ENCODE data around the gene ZNF700. TPM values are rescaled to one million over a fixed set of nuclear protein-coding genes. Genes with fewer than 3 reads are reported as not detected.
"Not testable (repeated sequence)": the region's sequence is repeated elsewhere in the genome, so short reads cannot be mapped to it uniquely, and the experiment has no call there.

Gene ZNF700
- total RNA-seq, 4 donors from 2014 or later = 9.7 to 21.2 (median 17.7) TPM

- H3K27me3 ChIP-seq = no peaks in the 10 kb centered on the region
- H3K4me3 ChIP-seq = peak overlapping the region; percentile 62 to 82
- DNase-seq = no peak
- H3K4me1 ChIP-seq = no peaks in the 10 kb centered on the region
- no peaks in the 10 kb centered on the region for H3K9me3 ChIP-seq
- H3K36me3 ChIP-seq = no peaks in the 10 kb centered on the region
- intact Hi-C loops (cut with DNase I; ENCODE audit: low total_unique reads) = no loop called here
- no peak for TF ChIP-seq CTCF (IDR thresholded peaks at IDR 0.05)
- no peak for TF ChIP-seq POLR2A (IDR thresholded peaks at IDR 0.05)
- peak overlapping the region; percentile 67 to 80 for H3K27ac ChIP-seq
Observed at GRCh38 chr19:11887234-11887610, 37.7 kb upstream of the ZNF700 start.

- no peaks in the 10 kb centered on the region for H3K27me3 ChIP-seq
Observed at GRCh38 chr19:11887611-11888531, 37.0 kb upstream of the ZNF700 start, which contains the start of gene ZNF69. Gene ZNF69 (plus strand): TSS chr19:11887782. CDS start chr19:11887924, 142 bp downstream.

GRCh38 chr19:11889901-11890300, 35.0 kb upstream of the ZNF700 start:
- H3K4me3 ChIP-seq; H3K27ac ChIP-seq; H3K27me3 ChIP-seq; H3K36me3 ChIP-seq; H3K9me3 ChIP-seq; DNase-seq; H3K4me1 ChIP-seq; intact Hi-C loops (cut with DNase I; ENCODE audit: low total_unique reads): not testable (repeated sequence)

More at GRCh38 chr19:11887611-11888531, 37.0 kb upstream of the ZNF700 start, which contains the start of gene ZNF69:
- Histone ChIP-seq H3K4me1 (no peaks in the 10 kb centered on the region), H3K36me3 (no peaks in the 10 kb centered on the region), H3K4me3 (peak within 1 kb of the TSS; percentile 62 to 82), H3K27ac (peak within 1 kb of the TSS; percentile 67 to 80), H3K9me3 (no peaks in the 10 kb centered on the region)
- peak; percentile 75 for DNase-seq
- TF ChIP-seq POLR2A (IDR thresholded peaks at IDR 0.05) (peak in 1 of 2 donors; percentile 31), CTCF (IDR thresholded peaks at IDR 0.05) (peak in 2 of 4 experiments; percentile 17 to 22)
- intact Hi-C loops (cut with DNase I; ENCODE audit: low total_unique reads) = no loop called here

- no peaks in the 10 kb centered on the region for H3K36me3 ChIP-seq
- no peak for DNase-seq
- intact Hi-C loops (cut with DNase I; ENCODE audit: low total_unique reads) = no loop called here
Observed at GRCh38 chr19:11890634-11891033, 34.3 kb upstream of the ZNF700 start.

GRCh38 chr19:11894851-11895250, 30.1 kb upstream of the ZNF700 start:
- H3K9me3 ChIP-seq = peaks cover 0 to 1% of the 10 kb centered on the region in 2 donors
- intact Hi-C loops (cut with DNase I; ENCODE audit: low total_unique reads) = no loop called here
- no peak overlapping the region for H3K4me3 ChIP-seq
- H3K27me3 ChIP-seq = no peaks in the 10 kb centered on the region
- no peak for DNase-seq
- no peaks in the 10 kb centered on the region for H3K4me1 ChIP-seq
- no peaks in the 10 kb centered on the region for H3K36me3 ChIP-seq
- no peak overlapping the region for H3K27ac ChIP-seq
- TF ChIP-seq CTCF (IDR thresholded peaks at IDR 0.05) = no peak

More at GRCh38 chr19:11890634-11891033, 34.3 kb upstream of the ZNF700 start:
- Histone ChIP-seq H3K9me3 (no peaks in the 10 kb centered on the region), H3K27me3 (no peaks in the 10 kb centered on the region), H3K4me3 (no peak overlapping the region), H3K27ac (no peak overlapping the region), H3K4me1 (no peaks in the 10 kb centered on the region)
- TF ChIP-seq POLR2A (IDR thresholded peaks at IDR 0.05) = no peak
- TF ChIP-seq CTCF (IDR thresholded peaks at IDR 0.05) = no peak
